Endothelial cell of umbilical vein (primary cell): Measurements from ENCODE around the gene MMP23B.

Source experiments
- CTCF ChIP-seq, 2 donors: IDR thresholded peaks; 1 replicate in 1 of 2; 2 replicates in 1 of 2; pipeline ENCODE4 v1.5.1; 2011; ENCODE audit warnings: low read length in 2 of 2, mild to moderate bottlenecking in 2 of 2, moderate library complexity in 2 of 2, control low read depth in 1 of 2, inconsistent platforms in 1 of 2, low read depth in 1 of 2; ENCODE audit not compliant: insufficient read depth in 1 of 2; ENCODE audit errors: extremely low read depth in 1 of 2
- EZH2 ChIP-seq: IDR thresholded peaks from 2 replicates; pipeline ENCODE4 v1.6.1; 2012; ENCODE audit warnings: borderline replicate concordance, low read depth, mild to moderate bottlenecking, moderate library complexity, low read length, inconsistent platforms; ENCODE audit not compliant: severe bottlenecking
- GATA2 ChIP-seq: IDR thresholded peaks from 2 replicates; pipeline ENCODE4 v1.7.0; 2011; ENCODE audit warnings: low read depth, mild to moderate bottlenecking, moderate library complexity, mixed read lengths, low read length; ENCODE audit not compliant: insufficient read length, insufficient read depth
- MAX ChIP-seq: IDR thresholded peaks from 2 replicates; pipeline ENCODE4 v1.6.1; 2011; ENCODE audit not compliant: insufficient read depth, insufficient read length
- POLR2A ChIP-seq: IDR thresholded peaks from 2 replicates; pipeline ENCODE4 v1.6.1; 2012; ENCODE audit warnings: low read depth, mild to moderate bottlenecking, control low read depth, low read length
- POLR2AphosphoS5 ChIP-seq: IDR thresholded peaks from 2 replicates; pipeline ENCODE4 v1.6.1; 2012; ENCODE audit warnings: low read depth, mild to moderate bottlenecking, control low read depth, low read length, moderate library complexity; ENCODE audit not compliant: insufficient read depth

GRCh38 chr1:1628754-1629429 lies 3.1 kb upstream of the MMP23B start:
- TF ChIP-seq POLR2A (no peak), POLR2AphosphoS5 (no peak), GATA2 (no peak), CTCF (IDR thresholded peaks at IDR 0.05; ENCODE audit: extremely low read depth in 1 of 2, insufficient read depth in 1 of 2, low read depth in 1 of 2, low read length in 2 of 2) (no peak), EZH2 (peak; percentile 70), MAX (no peak)
